Uterus (tissue), 4 donors: Measurements from ENCODE around the gene PPRC1. TPM values are rescaled to one million over a fixed set of nuclear protein-coding genes. Genes with fewer than 3 reads are reported as not detected.

Experiments used
- DNase-seq, 2 donors: peaks; one replicate each; pipeline ENCODE4 v3.0.0-alpha.2; 2019 to 2020
- H3K27ac ChIP-seq, 2 donors: fragments of 200-600 bp; sonication (generic); 1 replicate in 1 of 2; 2 replicates in 1 of 2; pipeline ENCODE4 v1.5.1; 2016 to 2018
- H3K27me3 ChIP-seq, 2 donors: fragments of 200-600 bp; sonication (generic); one replicate each; pipeline ENCODE4 v1.5.1; 2018 to 2019; ENCODE audit warnings: control low read depth in 1 of 2
- H3K36me3 ChIP-seq, 2 donors: fragments of 200-600 bp; sonication (generic); one replicate each; pipeline ENCODE4 v1.5.1; 2019; ENCODE audit warnings: control low read depth in 1 of 2
- H3K4me1 ChIP-seq, 2 donors: fragments of 200-600 bp; sonication (generic); one replicate each; pipeline ENCODE4 v1.5.1; 2018 to 2019; ENCODE audit warnings: control low read depth in 1 of 2
- H3K4me3 ChIP-seq, 2 donors: fragments of 200-600 bp; sonication (generic); 1 replicate in 1 of 2; 2 replicates in 1 of 2; pipeline ENCODE4 v1.5.1; 2018 to 2019; ENCODE audit warnings: mild to moderate bottlenecking in 1 of 2
- H3K9me3 ChIP-seq, 2 donors: fragments of 200-600 bp; sonication (generic); one replicate each; pipeline ENCODE4 v1.5.1; 2019; ENCODE audit warnings: control low read depth in 1 of 2
- CTCF ChIP-seq, 4 experiments: fragments of 200-600 bp in 2 of 4; fragments of 450-650 bp in 2 of 4; sonication (generic) in 2 of 4; IDR thresholded peaks; one replicate each; pipeline ENCODE4 v1.5.1; 2016 to 2019; ENCODE audit warnings: antibody characterized with exemption in 4 of 4, mild to moderate bottlenecking in 2 of 4, moderate library complexity in 1 of 4
- POLR2A ChIP-seq, 2 donors: fragments of 450-650 bp; IDR thresholded peaks; one replicate each; pipeline ENCODE4 v1.6.1; 2016; ENCODE audit warnings: antibody characterized with exemption in 2 of 2, mild to moderate bottlenecking in 1 of 2, moderate library complexity in 1 of 2
- intact Hi-C: fragments of 100-400 bp; cut with DNase I; formaldehyde crosslinking; loops from one replicate; pipeline ENCODE4 v1.15.1; 2023; ENCODE audit warnings: low total_unique reads
- total RNA-seq, 4 donors: library from RNA; depleted of rRNA in 3 of 4; stranded (reverse); fragments of >200 nt in 3 of 4; gene quantifications; one replicate each; pipeline versions ENCODE4 v1.1.0 to v1.2.4, GENCODE V29; 2014 to 2023
- donor health status: DM: yes; HTN: yes; CAD: no.

The PPRC1 gene
- total RNA-seq, 4 donors from 2014 or later, result 1.8 to 58.2 (median 15.5) TPM

- peaks cover 0 to 8% of the 10 kb centered on the region in 2 donors for H3K4me1 ChIP-seq
- peak overlapping the region; percentile 74 to 99 for H3K4me3 ChIP-seq
- no peaks in the 10 kb centered on the region for H3K9me3 ChIP-seq
- DNase-seq, result no peak
- H3K36me3 ChIP-seq, result no peaks in the 10 kb centered on the region
- TF ChIP-seq POLR2A (IDR thresholded peaks at IDR 0.05) (no peak), CTCF (IDR thresholded peaks at IDR 0.05) (no peak)
- H3K27ac ChIP-seq, result peak overlapping the region; percentile 74 to 93
- no peaks in the 10 kb centered on the region for H3K27me3 ChIP-seq
- intact Hi-C loops, result no loop called here
These were observed 662 bp upstream of the PPRC1 start for GRCh38 chr10:102132193-102132562.

- TF ChIP-seq POLR2A (IDR thresholded peaks at IDR 0.05), result no peak
- TF ChIP-seq CTCF (IDR thresholded peaks at IDR 0.05), result no peak
- no peaks in the 10 kb centered on the region for H3K36me3 ChIP-seq
- peak overlapping the region; percentile 74 to 93 for H3K27ac ChIP-seq
- H3K27me3 ChIP-seq, result no peaks in the 10 kb centered on the region
- peak overlapping the region; percentile 74 to 99 for H3K4me3 ChIP-seq
- intact Hi-C loops, result no loop called here
- H3K4me1 ChIP-seq, result peaks cover 0 to 8% of the 10 kb centered on the region in 2 donors
- DNase-seq, result peak; percentile 71 to 81
- H3K9me3 ChIP-seq, result no peaks in the 10 kb centered on the region
These were observed 744 bp downstream of the PPRC1 start for GRCh38 chr10:102133373-102134195.

- Histone ChIP-seq H3K4me1 (peaks cover 0 to 8% of the 10 kb centered on the region in 2 donors), H3K4me3 (peak overlapping the region in 1 of 2 donors; percentile 99), H3K27me3 (no peaks in the 10 kb centered on the region), H3K36me3 (no peaks in the 10 kb centered on the region), H3K27ac (peak overlapping the region; percentile 74 to 93), H3K9me3 (no peaks in the 10 kb centered on the region)
- no peak for TF ChIP-seq POLR2A (IDR thresholded peaks at IDR 0.05)
- TF ChIP-seq CTCF (IDR thresholded peaks at IDR 0.05), result no peak
- intact Hi-C loops, result no loop called here
- DNase-seq, result no peak
These were observed 1.6 kb downstream of the PPRC1 start for GRCh38 chr10:102134416-102134815.

- H3K36me3 ChIP-seq, result no peaks in the 10 kb centered on the region
- H3K4me3 ChIP-seq, result no peak overlapping the region
- peaks cover 0 to 8% of the 10 kb centered on the region in 2 donors for H3K4me1 ChIP-seq
- TF ChIP-seq POLR2A (IDR thresholded peaks at IDR 0.05) (no peak), CTCF (IDR thresholded peaks at IDR 0.05) (no peak)
- no peaks in the 10 kb centered on the region for H3K9me3 ChIP-seq
- H3K27ac ChIP-seq, result no peak overlapping the region
- intact Hi-C loops, result no loop called here
- no peak for DNase-seq
- no peaks in the 10 kb centered on the region for H3K27me3 ChIP-seq
These were observed 3.2 kb downstream of the PPRC1 start for GRCh38 chr10:102135956-102136526.
